GM12865 (cell line): Measurements from ENCODE around the gene ZFR.

Experiments used
- DNase-seq: peaks from one replicate; pipeline ENCODE4 v3.0.0; 2010; ENCODE audit warnings: low read depth
- H3K4me3 ChIP-seq: 2 replicates; pipeline ENCODE4 v1.5.1; 2011; ENCODE audit warnings: mild to moderate bottlenecking, low read depth, low read length, control low read depth
- CTCF ChIP-seq: IDR thresholded peaks from 2 replicates; pipeline ENCODE4 v1.5.1; 2011; ENCODE audit warnings: low read length, control low read depth, low read depth, inconsistent platforms; ENCODE audit not compliant: insufficient read depth; ENCODE audit errors: missing control alignments

The ZFR gene

GRCh38 chr5:32445287-32445758 lies 783 bp upstream of the ZFR start:
- DNase-seq: no peak
- no peak overlapping the region for H3K4me3 ChIP-seq
- no peak for TF ChIP-seq CTCF

- DNase-seq: peak; percentile 60
- TF ChIP-seq CTCF: no peak
- peak overlapping the region; percentile 79 for H3K4me3 ChIP-seq
These were observed 754 bp downstream of the ZFR start for GRCh38 chr5:32443541-32444430.

- DNase-seq: peak; percentile 61
- H3K4me3 ChIP-seq: peak overlapping the region; percentile 79
- TF ChIP-seq CTCF: no peak
These were observed 1.4 kb downstream of the ZFR start for GRCh38 chr5:32443145-32443540.

GRCh38 chr5:32439086-32439642 lies 5.4 kb downstream of the ZFR start:
- no peak for DNase-seq
- no peak overlapping the region for H3K4me3 ChIP-seq
- TF ChIP-seq CTCF: no peak

GRCh38 chr5:32436553-32437242 lies 7.8 kb downstream of the ZFR start:
- DNase-seq: no peak
- H3K4me3 ChIP-seq: no peak overlapping the region
- no peak for TF ChIP-seq CTCF

- no peak overlapping the region for H3K4me3 ChIP-seq
- no peak for DNase-seq
- TF ChIP-seq CTCF: no peak
These were observed 9.2 kb downstream of the ZFR start for GRCh38 chr5:32435383-32435782.
